ENCODE data around the gene PKM.

DNA sequence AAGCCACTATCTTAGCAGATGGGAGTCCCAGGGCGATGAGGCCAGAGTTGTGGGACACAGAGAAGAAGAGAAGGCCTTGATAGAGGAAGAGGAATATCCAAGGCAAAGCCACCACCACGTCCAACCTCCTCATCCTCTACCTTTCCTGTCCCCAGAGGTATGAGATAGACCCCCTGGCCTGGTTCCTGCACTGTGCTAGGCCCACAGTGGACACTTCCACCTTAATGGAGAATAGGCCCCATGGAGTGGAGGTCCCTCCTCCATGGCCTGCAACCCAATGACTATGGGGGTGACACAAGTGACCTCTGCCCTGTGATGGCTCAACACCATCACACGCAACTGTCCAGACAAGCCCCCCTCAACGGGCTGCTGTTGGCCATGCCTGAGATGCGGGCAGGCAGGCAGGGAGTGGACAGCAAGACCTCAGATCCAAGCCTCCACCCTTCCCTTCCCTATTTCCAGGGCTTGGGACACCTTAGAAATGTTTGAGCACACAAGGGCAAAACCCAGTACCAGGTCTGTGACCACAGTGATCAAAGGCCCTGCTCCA is 70.2 kb downstream of the PKM start:
- TF ChIP-seq, protein P1, sequence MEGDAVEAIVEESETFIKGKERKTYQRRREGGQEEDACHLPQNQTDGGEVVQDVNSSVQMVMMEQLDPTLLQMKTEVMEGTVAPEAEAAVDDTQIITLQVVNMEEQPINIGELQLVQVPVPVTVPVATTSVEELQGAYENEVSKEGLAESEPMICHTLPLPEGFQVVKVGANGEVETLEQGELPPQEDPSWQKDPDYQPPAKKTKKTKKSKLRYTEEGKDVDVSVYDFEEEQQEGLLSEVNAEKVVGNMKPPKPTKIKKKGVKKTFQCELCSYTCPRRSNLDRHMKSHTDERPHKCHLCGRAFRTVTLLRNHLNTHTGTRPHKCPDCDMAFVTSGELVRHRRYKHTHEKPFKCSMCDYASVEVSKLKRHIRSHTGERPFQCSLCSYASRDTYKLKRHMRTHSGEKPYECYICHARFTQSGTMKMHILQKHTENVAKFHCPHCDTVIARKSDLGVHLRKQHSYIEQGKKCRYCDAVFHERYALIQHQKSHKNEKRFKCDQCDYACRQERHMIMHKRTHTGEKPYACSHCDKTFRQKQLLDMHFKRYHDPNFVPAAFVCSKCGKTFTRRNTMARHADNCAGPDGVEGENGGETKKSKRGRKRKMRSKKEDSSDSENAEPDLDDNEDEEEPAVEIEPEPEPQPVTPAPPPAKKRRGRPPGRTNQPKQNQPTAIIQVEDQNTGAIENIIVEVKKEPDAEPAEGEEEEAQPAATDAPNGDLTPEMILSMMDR (IDR thresholded peaks at IDR 0.05; ENCODE audit: borderline replicate concordance, extremely low read depth, low read length, poor library complexity, severe bottlenecking), result no peak
- no peak for TF ChIP-seq EZH2 (IDR thresholded peaks at IDR 0.05; ENCODE audit: borderline replicate concordance, low read depth, low read length, severe bottlenecking)
